ENCODE data around the gene CD300LB.
"Not testable (repeated sequence)": the region's sequence is repeated elsewhere in the genome, so short reads cannot be mapped to it uniquely, and the experiment has no call there.

The CD300LB gene

GRCh38 chr17:74565126-74565525 is 33.9 kb upstream of the CD300LB start:
- Histone ChIP-seq H3K4me1 (no peaks in the 10 kb centered on the region), H3K27ac (no peak overlapping the region), H3K27me3 (peaks cover 0 to 30% of the 10 kb centered on the region in 2 donors), H3K36me3 (no peaks in the 10 kb centered on the region), H3K9me3 (no peaks in the 10 kb centered on the region), H3K4me3 (no peak overlapping the region)
- DNase-seq, result no peak
- intact Hi-C loops (cut with DNase I; ENCODE audit: low total_unique reads), result no loop called here
- TF ChIP-seq, protein P1, sequence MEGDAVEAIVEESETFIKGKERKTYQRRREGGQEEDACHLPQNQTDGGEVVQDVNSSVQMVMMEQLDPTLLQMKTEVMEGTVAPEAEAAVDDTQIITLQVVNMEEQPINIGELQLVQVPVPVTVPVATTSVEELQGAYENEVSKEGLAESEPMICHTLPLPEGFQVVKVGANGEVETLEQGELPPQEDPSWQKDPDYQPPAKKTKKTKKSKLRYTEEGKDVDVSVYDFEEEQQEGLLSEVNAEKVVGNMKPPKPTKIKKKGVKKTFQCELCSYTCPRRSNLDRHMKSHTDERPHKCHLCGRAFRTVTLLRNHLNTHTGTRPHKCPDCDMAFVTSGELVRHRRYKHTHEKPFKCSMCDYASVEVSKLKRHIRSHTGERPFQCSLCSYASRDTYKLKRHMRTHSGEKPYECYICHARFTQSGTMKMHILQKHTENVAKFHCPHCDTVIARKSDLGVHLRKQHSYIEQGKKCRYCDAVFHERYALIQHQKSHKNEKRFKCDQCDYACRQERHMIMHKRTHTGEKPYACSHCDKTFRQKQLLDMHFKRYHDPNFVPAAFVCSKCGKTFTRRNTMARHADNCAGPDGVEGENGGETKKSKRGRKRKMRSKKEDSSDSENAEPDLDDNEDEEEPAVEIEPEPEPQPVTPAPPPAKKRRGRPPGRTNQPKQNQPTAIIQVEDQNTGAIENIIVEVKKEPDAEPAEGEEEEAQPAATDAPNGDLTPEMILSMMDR (IDR thresholded peaks at IDR 0.05), result no peak

GRCh38 chr17:74563358-74563757 is 32.1 kb upstream of the CD300LB start:
- H3K4me3 ChIP-seq, result no peak overlapping the region
- intact Hi-C loops (cut with DNase I; ENCODE audit: low total_unique reads), result no loop called here
- no peak for DNase-seq
- TF ChIP-seq, protein P1 (IDR thresholded peaks at IDR 0.05), result no peak
- no peaks in the 10 kb centered on the region for H3K4me1 ChIP-seq
- H3K27ac ChIP-seq, result no peak overlapping the region
- no peaks in the 10 kb centered on the region for H3K9me3 ChIP-seq
- H3K27me3 ChIP-seq, result peaks cover 0 to 30% of the 10 kb centered on the region in 2 donors
- H3K36me3 ChIP-seq, result no peaks in the 10 kb centered on the region

- no peaks in the 10 kb centered on the region for H3K36me3 ChIP-seq
- no peak overlapping the region for H3K4me3 ChIP-seq
- TF ChIP-seq, protein P1 (IDR thresholded peaks at IDR 0.05), result no peak
- no peaks in the 10 kb centered on the region for H3K9me3 ChIP-seq
- peaks cover 0 to 27% of the 10 kb centered on the region in 2 donors for H3K27me3 ChIP-seq
- no peak for DNase-seq
- H3K4me1 ChIP-seq, result no peaks in the 10 kb centered on the region
- intact Hi-C loops (cut with DNase I; ENCODE audit: low total_unique reads), result no loop called here
- H3K27ac ChIP-seq, result no peak overlapping the region
These were observed 30.3 kb upstream of the CD300LB start for GRCh38 chr17:74561586-74561985.

DNA sequence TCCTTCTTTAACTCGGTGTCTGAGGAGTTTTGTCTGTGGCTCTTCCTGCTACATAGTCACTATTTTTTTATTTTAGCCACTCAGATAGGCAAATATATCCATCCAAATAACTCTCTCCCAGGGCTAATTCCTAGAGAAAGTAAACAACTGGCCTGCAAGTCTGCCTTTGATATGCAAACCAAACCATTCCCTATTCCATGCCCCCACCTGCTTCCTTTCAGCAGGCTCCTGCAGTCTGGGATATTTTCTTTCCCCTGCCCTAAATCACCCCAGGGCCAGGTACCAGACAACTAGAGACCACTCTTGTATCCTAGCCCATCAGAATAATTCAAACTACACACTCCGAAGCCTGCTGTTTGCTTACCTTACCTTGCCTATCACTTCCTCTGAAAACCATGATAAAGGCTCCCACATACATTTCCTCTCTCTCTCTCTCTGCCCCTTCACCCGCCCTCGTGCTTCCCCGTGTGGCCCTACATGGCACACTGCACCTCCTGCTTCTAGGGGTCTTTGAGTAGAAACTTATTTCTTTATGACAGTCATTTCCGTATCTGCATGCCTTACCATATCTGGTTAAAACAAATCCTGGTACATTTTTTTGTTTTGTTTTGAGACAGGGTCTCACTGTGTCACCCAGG is 27.7 kb upstream of the CD300LB start:
- intact Hi-C loops (cut with DNase I; ENCODE audit: low total_unique reads), result no loop called here
- no peak overlapping the region for H3K27ac ChIP-seq
- no peaks in the 10 kb centered on the region for H3K4me1 ChIP-seq
- H3K4me3 ChIP-seq, result no peak overlapping the region
- peaks cover 0 to 12% of the 10 kb centered on the region in 2 donors for H3K27me3 ChIP-seq
- H3K36me3 ChIP-seq, result no peaks in the 10 kb centered on the region
- no peaks in the 10 kb centered on the region for H3K9me3 ChIP-seq
- DNase-seq, result no peak
- TF ChIP-seq, protein P1 (IDR thresholded peaks at IDR 0.05), result no peak

DNA sequence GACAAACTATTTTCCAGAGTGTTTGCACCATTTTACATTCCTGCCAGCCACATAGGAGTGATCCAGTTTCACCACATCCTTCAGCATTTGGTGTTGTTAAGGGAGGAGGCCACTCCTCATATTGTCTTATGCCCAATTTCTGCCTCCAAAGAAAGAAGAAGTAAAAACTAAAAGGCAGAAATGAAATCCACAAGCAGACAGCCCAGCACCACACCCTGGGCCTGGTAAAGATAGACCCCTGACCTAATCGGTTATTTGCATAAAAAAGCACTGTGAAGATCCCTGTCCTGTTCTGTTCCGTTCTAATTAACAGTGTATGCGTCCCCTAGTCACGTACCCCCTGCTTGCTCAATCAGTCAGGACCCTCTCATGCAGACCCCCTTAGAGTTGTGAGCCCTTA is 27.1 kb upstream of the CD300LB start:
- H3K4me3 ChIP-seq; H3K36me3 ChIP-seq; H3K27ac ChIP-seq; DNase-seq; intact Hi-C loops (cut with DNase I; ENCODE audit: low total_unique reads); H3K9me3 ChIP-seq; H3K4me1 ChIP-seq: not testable (repeated sequence)
- peaks cover 0 to 12% of the 10 kb centered on the region in 2 donors for H3K27me3 ChIP-seq

DNA sequence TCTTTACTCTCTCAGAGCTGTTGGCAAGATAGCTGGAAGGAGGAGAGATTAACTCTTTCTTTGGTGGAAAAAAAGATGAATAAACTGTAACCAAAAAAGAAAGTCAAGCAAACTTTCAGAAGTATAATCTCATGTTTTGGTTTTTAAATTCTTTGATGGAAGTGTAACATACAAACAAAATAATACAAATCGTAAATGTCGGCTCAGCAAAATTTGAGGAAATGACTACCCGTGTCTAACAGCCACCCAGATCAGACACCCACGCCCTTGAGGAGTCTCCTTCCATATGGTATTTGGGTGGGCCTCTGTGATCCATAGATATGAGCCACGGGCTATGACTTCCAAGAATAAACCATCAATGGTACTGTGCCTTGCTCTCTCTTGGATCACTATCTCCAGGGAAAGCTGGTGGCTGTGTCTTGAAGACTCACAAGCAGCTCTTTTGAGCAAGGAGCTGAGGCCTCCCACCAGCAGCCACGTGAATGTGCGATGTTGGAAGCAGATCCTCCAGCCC is 24.2 kb upstream of the CD300LB start:
- peak in 1 of 2 donors; percentile 37 for DNase-seq
- H3K27me3 ChIP-seq, result peaks cover 0 to 8% of the 10 kb centered on the region in 2 donors
- no peak overlapping the region for H3K27ac ChIP-seq
- no peaks in the 10 kb centered on the region for H3K9me3 ChIP-seq
- H3K4me1 ChIP-seq, result no peaks in the 10 kb centered on the region
- no peaks in the 10 kb centered on the region for H3K36me3 ChIP-seq
- intact Hi-C loops (cut with DNase I; ENCODE audit: low total_unique reads), result no loop called here
- TF ChIP-seq, protein P1 (IDR thresholded peaks at IDR 0.05), result no peak
- no peak overlapping the region for H3K4me3 ChIP-seq

Measured in tibial artery (tissue), 4 donors.